Ascending aorta (tissue), 2 donors: Measurements from ENCODE around the gene MYH15. TPM values are rescaled to one million over a fixed set of nuclear protein-coding genes. Genes with fewer than 3 reads are reported as not detected.

ENCODE experiments used
- DNase-seq, 2 donors: peaks; one replicate each; pipeline ENCODE4 v3.0.0-alpha.2; 2019; ENCODE audit warnings: low spot score in 2 of 2
- H3K27ac ChIP-seq, 2 donors: fragments of 200-600 bp; sonication (generic); one replicate each; pipeline ENCODE4 v1.5.1; 2016 to 2017; ENCODE audit warnings: mild to moderate bottlenecking in 1 of 2
- H3K27me3 ChIP-seq: fragments of 200-600 bp; sonication (generic); one replicate; pipeline ENCODE4 v1.5.1; 2017
- H3K36me3 ChIP-seq, 2 donors: fragments of 200-600 bp; sonication (generic); one replicate each; pipeline ENCODE4 v1.5.1; 2016
- H3K4me1 ChIP-seq, 2 donors: fragments of 200-600 bp; sonication (generic); one replicate each; pipeline ENCODE4 v1.5.1; 2016 to 2017; ENCODE audit warnings: mild to moderate bottlenecking in 1 of 2
- H3K4me3 ChIP-seq, 2 donors: fragments of 200-600 bp; sonication (generic); one replicate each; pipeline ENCODE4 v1.5.1; 2016 to 2017; ENCODE audit warnings: mild to moderate bottlenecking in 1 of 2
- H3K9me3 ChIP-seq, 2 donors: fragments of 200-600 bp; sonication (generic); one replicate each; pipeline ENCODE4 v1.5.1; 2016
- CTCF ChIP-seq, 3 experiments: fragments of 200-600 bp in 2 of 3; fragments of 450-650 bp in 1 of 3; sonication (generic) in 2 of 3; IDR thresholded peaks; one replicate each; pipeline ENCODE4 v1.5.1; 2016 to 2019; ENCODE audit warnings: antibody characterized with exemption in 3 of 3, mild to moderate bottlenecking in 1 of 3, moderate library complexity in 1 of 3
- intact Hi-C: fragments of 100-400 bp; cut with DNase I; formaldehyde crosslinking; loops from one replicate; pipeline ENCODE4 v1.15.1; 2023
- total RNA-seq: library from RNA; depleted of rRNA; stranded (reverse); fragments of >200 nt; gene quantifications from one replicate; pipeline ENCODE4 v1.1.0, GENCODE V29; 2016

The MYH15 gene
- total RNA-seq, 1 donor from 2014 or later, result not detected

- Histone ChIP-seq H3K27ac (no peak overlapping the region), H3K36me3 (no peaks in the 10 kb centered on the region), H3K9me3 (no peaks in the 10 kb centered on the region), H3K4me3 (no peak overlapping the region), H3K27me3 (no peaks in the 10 kb centered on the region), H3K4me1 (no peaks in the 10 kb centered on the region)
- no peak for TF ChIP-seq CTCF (IDR thresholded peaks at IDR 0.05)
- intact Hi-C loops, result no loop called here
- DNase-seq, result no peak
These were observed 153.4 kb downstream of the MYH15 start for GRCh38 chr3:108357042-108357441.

GRCh38 chr3:108354562-108354961 is 155.8 kb downstream of the MYH15 start:
- DNase-seq, result no peak
- Histone ChIP-seq H3K27ac (no peak overlapping the region), H3K9me3 (no peaks in the 10 kb centered on the region), H3K4me3 (no peak overlapping the region), H3K36me3 (no peaks in the 10 kb centered on the region), H3K27me3 (no peaks in the 10 kb centered on the region), H3K4me1 (no peaks in the 10 kb centered on the region)
- intact Hi-C loops, result no loop called here
- TF ChIP-seq CTCF (IDR thresholded peaks at IDR 0.05), result no peak

GRCh38 chr3:108352176-108352575 is 158.2 kb downstream of the MYH15 start:
- intact Hi-C loops, result no loop called here
- H3K36me3 ChIP-seq, result no peaks in the 10 kb centered on the region
- no peak overlapping the region for H3K4me3 ChIP-seq
- DNase-seq, result no peak
- H3K27ac ChIP-seq, result no peak overlapping the region
- no peaks in the 10 kb centered on the region for H3K9me3 ChIP-seq
- TF ChIP-seq CTCF (IDR thresholded peaks at IDR 0.05), result no peak
- H3K4me1 ChIP-seq, result no peaks in the 10 kb centered on the region
- H3K27me3 ChIP-seq, result no peaks in the 10 kb centered on the region

GRCh38 chr3:108346301-108347227 is 163.8 kb downstream of the MYH15 start:
- H3K27me3 ChIP-seq, result no peaks in the 10 kb centered on the region
- H3K9me3 ChIP-seq, result no peaks in the 10 kb centered on the region
- H3K4me3 ChIP-seq, result no peak overlapping the region
- no peaks in the 10 kb centered on the region for H3K4me1 ChIP-seq
- no peak overlapping the region for H3K27ac ChIP-seq
- intact Hi-C loops, result no loop called here
- H3K36me3 ChIP-seq, result no peaks in the 10 kb centered on the region
- DNase-seq, result no peak
- no peak for TF ChIP-seq CTCF (IDR thresholded peaks at IDR 0.05)

- Histone ChIP-seq H3K9me3 (no peaks in the 10 kb centered on the region), H3K4me3 (no peak overlapping the region), H3K36me3 (no peaks in the 10 kb centered on the region), H3K4me1 (no peaks in the 10 kb centered on the region), H3K27ac (no peak overlapping the region), H3K27me3 (no peaks in the 10 kb centered on the region)
- no peak for TF ChIP-seq CTCF (IDR thresholded peaks at IDR 0.05)
- DNase-seq, result no peak
- intact Hi-C loops, result no loop called here
These were observed 164.7 kb downstream of the MYH15 start for GRCh38 chr3:108345492-108346205.
